ENCODE results near the gene SERHL2.

GRCh38 chr22:42604403-42604802 is 50.6 kb downstream of the SERHL2 start:
- TF ChIP-seq CTCF (IDR thresholded peaks at IDR 0.05) (no peak), POLR2A (IDR thresholded peaks at IDR 0.05) (no peak)

Data from vagina (tissue), 2 donors.